Measurements from ENCODE around the gene MATK.

MATK gene, protein sequence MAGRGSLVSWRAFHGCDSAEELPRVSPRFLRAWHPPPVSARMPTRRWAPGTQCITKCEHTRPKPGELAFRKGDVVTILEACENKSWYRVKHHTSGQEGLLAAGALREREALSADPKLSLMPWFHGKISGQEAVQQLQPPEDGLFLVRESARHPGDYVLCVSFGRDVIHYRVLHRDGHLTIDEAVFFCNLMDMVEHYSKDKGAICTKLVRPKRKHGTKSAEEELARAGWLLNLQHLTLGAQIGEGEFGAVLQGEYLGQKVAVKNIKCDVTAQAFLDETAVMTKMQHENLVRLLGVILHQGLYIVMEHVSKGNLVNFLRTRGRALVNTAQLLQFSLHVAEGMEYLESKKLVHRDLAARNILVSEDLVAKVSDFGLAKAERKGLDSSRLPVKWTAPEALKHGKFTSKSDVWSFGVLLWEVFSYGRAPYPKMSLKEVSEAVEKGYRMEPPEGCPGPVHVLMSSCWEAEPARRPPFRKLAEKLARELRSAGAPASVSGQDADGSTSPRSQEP

DNA sequence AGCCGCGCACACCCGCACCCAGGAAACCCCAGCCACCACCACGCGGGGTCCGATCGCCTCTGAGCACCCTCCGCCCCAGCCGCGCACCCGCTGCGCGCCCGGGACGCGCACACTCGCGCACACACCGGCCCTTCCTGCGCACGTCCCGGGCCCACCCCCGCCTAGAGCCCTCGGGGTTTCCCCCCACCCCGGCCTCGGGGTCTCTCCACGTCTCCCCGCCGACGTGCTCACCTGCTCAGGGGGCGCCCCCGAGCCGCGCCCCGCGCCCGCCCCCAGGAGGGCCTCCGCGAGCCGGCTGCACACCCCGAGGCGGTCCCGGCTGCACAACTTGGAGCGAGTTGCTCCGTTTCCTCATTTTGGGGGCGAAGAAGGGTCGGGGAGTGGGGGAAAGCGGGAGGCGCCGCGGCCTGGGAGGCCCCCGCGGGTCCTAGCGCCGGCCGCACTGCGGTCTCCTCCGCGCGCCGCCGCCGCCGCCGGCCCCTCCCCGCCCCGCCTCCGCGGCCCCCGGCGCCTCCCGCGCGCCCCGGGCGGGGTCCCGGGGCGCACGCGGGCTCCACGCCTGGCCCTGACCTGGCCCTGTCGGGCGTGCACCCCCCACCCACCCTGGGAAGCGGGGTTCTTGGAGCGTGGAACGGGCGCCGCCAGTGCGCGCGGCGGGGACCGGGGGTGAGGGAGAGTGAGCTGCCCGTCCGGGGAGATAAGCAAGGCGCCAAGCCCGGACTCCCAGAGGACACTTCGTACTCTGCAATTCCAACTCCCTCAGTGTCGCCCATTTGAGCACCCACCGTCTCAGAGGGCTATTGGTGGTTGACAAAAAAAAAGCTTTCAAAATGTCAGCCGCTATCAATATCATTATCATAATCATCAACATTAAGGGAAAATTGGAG, at the start of gene MATK:
Gene MATK (minus strand): TSS at position 444 of the 887 bp plus-strand sequence. CDS start 1,246 bp downstream, outside the sequence.
- peak in 1 of 3 donors; percentile 26 for DNase-seq (ENCODE audit: low read depth in 3 of 3)

DNA sequence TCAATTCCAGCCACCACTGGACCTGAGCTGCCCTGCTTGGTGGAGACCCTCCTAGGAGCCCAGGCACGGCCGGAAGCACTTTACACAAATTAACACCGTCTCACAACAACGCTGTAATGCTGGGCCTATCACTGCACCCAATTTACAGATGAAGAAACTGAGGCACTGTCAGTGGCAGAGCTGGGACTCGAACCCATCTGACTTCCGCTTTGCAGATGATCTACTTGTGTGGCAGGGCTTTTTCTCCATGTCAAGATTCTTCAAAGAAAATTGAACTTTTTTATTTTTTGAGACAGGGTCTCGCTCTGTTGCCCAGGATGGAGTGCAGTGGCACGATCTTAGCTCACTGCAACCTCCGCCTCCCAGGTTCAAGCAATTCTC, 48.9 kb upstream of the MATK start:
- no peak for DNase-seq (ENCODE audit: low read depth in 3 of 3)

DNA sequence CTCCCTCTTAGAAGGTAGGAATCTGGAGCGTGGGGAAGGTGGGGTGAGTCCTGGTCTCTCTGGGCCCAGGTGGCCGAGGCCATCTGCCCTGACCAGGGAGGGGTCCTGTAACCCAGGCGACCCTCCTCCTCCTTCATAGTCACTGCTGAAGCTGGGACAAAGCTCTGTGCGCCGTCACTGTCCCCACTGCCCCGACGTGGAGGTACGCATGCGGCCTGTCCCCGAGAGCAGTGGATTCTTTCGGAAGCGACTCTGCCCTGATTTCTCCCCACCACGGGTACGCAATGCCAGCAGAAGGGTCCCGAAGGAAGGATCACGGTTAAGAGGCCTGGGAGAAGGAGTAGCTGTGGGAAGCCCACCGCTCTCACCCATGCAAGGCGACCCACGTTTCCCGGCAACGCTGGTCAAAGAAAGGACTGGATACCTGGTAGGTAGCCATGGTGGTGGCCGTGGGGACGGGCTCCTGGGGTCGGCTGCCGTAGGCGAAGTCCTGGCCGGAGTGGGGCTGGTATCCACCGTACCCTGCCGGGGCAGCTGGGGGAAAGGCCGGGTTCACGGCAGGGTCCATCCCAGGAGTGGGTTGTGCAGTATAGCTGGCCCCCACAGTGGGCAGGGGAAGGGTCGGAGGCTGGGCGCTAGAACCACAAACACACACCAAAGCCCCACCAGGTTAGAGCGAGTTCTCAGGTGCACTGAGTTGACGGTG, 48.3 kb upstream of the MATK start:
- no peak for DNase-seq (ENCODE audit: low read depth in 3 of 3)

DNA sequence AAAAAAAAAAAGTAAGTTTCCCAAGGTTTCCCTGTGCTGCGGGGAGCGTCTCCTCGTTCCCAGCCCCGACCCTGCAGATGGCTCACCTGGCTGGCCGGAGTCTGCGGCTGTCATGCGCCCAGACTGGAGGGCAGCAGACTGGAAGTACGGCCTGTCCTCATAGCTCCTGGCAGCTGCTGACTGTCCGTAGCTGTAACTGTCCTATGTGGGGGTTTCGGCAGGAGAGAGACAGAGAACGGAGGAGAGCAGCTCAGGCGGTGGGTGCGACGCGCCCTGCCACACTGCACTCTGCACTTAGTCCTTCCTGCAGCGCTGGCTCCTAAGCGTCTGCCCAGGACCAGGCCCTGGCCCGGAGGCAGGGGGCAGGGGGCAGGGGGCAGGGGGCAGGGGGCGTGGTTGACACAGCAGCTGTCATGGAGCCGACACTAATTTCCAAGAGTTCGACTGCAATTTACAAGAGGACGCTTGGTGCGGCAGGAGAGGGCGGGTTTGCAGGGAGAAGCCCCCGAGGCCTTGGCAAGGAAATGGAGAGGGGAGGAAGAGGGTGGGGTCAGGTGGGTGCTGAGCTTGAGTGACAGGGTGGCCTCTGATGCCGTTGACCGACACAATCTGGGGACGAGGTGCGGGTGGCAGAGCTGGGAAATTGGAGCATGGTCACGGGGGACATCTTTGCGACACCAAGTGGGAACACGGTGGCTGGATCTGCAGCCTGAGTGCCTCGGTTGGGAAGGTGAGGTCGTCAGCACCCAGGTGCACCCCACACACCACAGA, 47.6 kb upstream of the MATK start:
- no peak for DNase-seq (ENCODE audit: low read depth in 3 of 3)

DNA sequence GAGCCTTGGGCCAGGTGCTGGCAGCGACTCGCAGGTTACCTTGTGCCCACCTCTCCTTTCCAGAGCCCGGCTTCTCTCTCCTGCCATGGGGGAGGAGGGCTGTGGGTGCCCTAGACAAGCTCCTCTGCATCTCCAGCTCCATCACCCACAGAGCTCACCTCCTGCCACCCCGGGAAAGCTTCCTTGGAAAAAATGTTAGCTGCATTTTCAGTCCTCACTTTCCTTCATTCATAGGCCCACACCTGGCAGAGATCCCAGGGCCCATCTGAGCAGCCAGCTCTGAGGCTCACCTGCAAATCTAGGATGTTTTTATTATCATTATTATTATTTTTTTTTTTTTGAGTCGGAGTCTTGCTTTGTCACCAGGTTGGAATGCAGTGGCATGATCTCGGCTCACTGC, 45.8 kb upstream of the MATK start:
- no peak for DNase-seq (ENCODE audit: low read depth in 3 of 3)

DNA sequence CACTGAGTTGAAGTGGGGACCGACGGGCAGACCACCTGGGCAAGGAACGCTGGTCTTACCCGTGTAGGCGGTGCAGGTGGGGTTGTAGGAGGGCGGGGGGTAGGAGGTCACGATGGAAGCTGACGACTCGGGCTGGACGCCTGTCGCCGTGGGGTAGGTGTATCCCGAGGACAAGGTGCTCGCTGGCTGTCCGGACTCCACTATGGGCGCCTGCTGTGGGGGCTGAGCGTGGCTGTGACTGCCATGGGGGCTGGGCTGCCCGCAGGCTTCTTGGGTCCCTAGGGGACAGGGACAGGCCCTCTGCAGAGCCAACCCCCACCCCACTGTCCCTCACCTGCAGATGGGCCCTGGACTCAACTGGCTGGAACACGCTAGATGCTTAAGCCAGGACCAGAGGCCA, 45.4 kb upstream of the MATK start:
- no peak for DNase-seq (ENCODE audit: low read depth in 3 of 3)

DNA sequence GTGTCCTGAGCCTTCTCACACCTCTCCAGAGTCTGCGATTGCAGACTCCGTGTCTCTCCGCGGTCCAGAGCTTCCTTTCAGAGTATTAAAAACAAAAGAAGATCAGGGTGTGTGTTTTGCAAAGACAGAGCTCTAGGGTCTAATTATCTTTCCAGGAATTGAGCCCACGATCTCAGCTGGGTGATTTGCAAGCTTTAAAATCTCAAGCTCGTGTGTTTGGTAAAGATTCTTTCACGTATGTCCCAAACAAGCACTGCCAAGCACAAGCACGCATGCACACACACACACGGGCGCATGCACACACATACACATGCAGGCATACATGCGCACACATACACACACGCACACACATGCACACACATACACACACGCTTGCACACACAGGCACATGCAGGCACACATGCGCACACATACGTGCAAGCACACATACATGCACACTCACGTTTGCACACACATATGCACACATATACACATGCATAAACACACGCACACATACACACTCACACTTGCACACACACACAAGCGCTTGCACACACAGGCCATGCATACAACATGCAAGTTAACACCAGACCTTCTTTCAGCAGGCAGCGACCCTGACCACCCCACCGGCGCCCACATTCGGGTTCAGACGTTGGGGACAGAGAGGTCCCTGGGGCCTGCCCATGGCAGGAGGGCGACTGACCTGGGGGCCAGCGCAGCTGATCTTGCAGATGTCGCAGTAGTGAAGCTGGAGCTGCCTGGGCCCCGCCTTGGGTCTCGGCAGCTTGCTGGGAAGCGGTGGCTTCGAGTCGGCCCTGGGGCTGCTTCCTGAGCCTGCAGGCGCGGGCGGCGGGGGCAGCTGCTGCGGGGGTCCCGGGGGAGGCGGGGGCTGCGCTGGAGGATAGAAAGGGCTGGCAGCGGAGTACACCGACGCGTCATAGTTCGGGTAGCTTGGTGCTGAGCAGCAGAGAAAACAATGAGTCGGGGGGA, 44.7 kb upstream of the MATK start:
- DNase-seq (ENCODE audit: low read depth in 3 of 3) = no peak

DNA sequence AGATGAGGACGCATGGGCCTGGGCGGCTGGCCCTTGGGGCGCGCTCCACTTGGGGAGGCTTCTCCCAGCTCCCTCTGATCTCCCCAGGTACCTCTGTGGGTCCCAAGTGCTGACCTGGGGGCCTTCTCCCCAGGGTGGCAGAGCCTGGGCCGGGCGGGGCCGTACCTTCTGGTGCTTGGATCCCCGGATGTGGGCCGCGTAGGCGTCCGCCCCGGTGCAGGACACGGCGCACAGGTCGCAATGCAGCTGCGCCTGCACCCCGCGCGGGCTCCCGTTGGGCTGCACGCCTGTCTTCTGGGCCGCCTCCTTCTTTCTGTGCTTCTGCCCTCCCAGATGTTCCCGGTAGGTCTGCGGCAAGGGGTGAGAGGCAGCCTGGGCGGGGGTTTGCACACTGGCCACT, 41.1 kb upstream of the MATK start:
- DNase-seq (ENCODE audit: low read depth in 3 of 3) = no peak

DNA sequence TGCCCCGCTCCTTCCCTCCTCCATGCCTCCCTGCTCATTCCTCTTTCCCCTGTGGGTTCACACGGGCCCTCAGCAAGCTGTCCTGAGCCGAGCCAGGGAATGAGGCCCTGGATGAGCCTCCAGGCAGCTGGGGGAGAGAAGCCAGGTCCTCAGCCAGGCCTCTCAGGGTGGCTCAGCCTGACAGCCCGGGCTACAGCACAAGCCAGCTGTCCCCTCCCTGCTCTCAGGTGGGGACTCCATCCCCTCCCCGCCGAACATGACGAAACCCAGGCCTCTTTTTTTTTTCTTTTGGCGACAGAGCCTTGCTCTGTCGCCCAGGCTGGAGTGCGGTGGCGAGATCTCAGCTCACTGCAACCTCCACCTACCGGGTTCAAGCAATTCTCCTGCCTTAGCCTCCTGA, 40.0 kb upstream of the MATK start:
- DNase-seq (ENCODE audit: low read depth in 3 of 3) = no peak

DNA sequence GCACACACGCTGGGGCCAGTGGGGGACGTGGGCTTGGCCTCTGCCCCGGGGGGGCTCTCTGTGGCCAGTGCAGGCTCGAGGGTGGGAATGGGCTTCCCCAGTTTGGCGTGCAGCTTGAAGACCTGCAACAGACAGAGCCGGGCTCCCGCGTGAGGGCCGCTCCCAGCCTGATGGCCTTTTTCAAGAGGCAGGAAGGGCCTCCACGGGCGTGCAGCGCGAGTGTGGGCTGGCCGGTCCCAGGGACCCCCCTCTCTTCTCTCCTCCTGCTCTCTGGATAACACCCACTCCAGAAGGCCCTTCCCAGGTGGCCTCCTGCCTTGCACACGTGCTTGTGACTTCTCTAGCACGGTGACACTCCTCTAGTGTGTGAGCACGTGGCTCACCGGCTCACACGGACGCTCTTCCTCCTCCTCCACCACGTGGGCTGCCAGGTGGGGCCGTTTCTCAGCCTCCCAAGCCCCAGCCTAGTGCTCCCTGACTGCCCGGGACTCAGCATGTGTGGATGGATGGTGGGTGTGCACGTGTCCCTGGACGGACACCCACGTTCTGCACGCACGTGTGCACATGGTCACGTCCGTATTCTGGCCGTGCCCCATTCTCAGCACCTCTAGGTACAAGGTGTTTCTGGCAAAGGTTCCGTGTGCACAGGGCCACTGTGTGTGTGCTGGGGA, 39.2 kb upstream of the MATK start:
- no peak for DNase-seq (ENCODE audit: low read depth in 3 of 3)

DNA sequence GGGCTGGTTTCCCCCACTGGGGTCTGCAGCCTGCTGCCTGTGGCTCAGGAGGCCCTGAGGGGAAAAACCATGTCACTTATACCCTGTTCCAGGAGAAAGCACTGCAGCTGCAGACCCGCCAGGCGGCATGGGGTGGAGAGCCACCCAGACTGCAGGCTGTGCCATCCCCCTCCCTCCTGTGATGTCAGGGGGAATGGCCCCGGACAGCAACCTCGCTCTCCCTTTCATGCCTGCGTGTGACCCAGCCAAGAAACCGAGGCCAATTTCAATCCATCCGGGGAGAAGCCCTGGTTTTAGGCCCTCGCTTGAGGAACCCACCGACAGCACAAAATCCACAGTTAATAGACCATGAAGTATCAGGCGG, 37.2 kb upstream of the MATK start:
- no peak for DNase-seq (ENCODE audit: low read depth in 3 of 3)

DNA sequence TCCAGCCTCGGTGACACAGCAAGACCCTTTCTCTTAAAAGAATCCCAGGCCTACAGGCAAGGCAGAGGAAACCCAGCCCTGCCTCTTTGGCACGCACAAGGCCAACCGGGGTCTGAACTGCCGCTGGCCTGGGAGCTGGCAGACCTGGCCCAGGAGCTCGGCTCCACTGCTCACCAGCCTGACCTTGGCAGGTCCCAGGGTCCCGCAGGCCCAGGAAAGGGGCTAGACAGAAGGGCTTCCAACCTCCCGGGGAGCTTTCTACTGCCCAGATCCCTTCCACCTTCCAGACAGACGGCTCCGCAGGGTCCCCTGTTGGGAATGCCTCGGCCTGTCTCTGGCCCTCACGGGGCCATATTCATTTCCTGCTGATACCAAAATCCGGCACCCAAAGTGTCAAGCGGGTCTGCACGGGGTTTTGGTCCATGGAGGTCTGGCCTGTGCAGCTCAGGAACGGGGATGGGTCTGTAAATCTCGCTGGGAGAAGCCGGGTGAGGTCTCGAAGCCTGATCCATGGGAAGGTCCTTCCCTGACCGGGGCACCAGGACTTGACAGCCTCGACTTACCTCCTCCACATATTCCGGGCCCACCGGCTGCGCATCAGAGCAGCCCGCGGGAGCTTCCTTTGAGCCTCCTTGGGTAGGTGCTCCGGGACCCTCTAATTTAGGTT, 36.6 kb upstream of the MATK start:
- no peak for DNase-seq (ENCODE audit: low read depth in 3 of 3)

DNA sequence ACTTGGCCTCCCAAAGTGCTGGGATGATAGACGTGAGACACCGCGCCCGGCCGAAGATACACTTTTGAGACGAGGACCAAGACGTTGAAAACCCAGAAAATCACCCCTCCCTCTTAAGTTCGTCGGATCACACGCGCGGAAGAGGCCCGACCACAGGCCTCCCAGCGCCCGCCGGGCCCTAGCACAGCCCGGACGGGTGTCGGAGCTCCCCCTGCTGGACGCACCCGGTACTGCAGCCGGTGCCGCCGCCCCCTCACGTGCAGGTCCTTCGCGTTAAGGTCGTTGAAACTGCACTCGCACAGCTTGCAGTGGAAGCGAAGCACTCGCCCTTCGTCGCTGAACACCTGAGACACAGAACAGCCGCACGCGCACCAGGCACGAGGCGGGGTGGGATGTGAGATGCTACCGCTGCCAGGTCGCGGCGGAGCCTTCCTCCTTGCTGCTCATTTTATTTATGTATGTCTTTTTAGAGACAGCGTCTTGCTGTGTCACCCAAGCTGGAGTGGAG, 35.7 kb upstream of the MATK start:
- peak; percentile 79 to 85 (median 83) for DNase-seq (ENCODE audit: low read depth in 3 of 3)

DNA sequence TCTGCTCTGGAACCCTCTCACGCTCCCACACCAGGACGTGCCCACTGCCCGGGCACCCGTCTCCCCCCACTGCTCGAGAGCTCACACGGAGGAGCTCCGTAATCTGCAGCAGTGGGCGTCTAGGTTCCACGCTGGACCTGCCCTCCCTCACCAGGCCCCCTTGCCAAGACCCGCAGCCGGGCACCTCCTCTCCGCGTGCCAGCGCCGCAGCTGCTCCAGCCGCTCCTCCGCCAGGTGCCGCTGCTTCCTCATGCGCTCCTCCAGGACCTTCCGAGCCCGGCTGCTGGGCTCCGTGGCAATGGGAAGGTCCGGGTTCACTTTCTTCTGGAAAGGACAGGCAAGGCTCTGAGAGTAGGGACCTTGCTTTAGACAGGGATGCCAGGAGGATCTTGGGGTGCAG, 35.0 kb upstream of the MATK start:
- DNase-seq (ENCODE audit: low read depth in 3 of 3) = no peak

DNA sequence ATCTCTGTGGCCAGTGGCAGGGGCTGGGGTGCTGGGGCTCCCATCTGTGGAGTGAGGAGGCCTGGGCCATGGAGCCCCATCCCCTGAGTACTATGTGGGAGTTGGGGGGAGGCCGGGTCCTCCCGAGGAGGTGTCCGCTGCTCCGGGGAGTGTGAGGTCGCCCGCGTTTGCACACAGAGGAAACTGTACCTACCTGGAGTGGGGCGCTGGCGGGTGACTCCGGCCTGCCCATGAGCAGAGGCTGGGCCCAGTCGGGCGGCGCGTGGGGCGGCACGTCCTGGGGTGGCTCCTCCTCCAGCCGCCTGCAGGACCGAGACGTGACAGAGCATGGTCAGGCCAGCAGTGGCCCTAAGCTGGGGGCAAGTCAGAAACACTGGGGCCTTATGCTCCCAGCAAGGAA, 33.8 kb upstream of the MATK start:
- no peak for DNase-seq (ENCODE audit: low read depth in 3 of 3)

DNA sequence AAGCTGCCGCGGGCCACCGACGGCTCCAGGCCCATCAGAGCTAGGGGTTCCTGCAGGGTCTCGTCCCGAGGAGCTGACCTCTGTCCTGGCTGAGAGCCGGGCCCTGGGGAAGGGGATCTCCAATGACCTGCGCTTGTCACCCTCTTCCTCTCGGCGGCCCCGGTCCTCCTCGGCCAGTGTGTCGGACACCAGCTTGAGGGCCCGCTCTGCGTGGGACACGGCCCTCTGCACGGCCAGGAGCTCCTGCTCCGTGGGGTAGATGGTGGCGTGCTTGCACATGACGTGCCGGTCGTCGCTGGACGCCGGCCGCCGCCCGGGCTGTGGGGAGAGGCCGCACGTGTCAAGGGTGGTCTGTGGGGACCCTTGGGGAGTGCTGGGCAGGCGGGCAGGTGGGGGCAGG, 32.7 kb upstream of the MATK start:
- no peak for DNase-seq (ENCODE audit: low read depth in 3 of 3)

DNA sequence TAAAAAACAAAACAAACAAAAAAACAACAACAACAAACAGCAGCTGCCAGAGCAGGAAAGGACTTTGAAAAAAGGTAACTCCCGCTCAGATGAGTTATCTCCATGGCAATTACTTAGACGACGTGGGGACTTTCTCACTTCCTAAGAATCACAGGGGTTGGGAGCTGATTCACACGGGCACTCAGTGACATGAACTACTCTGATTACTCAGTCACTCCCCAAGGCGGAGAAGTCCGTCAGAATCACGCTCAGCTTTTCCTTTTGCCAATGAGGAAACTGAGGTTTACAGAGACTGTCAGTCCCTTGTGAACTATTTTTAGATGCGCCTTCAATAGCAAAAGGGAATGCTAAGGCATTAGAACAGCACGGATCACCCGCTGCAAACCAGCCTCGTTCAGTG, 32.3 kb upstream of the MATK start:
- peak; percentile 30 to 51 (median 33) for DNase-seq (ENCODE audit: low read depth in 3 of 3)

DNA sequence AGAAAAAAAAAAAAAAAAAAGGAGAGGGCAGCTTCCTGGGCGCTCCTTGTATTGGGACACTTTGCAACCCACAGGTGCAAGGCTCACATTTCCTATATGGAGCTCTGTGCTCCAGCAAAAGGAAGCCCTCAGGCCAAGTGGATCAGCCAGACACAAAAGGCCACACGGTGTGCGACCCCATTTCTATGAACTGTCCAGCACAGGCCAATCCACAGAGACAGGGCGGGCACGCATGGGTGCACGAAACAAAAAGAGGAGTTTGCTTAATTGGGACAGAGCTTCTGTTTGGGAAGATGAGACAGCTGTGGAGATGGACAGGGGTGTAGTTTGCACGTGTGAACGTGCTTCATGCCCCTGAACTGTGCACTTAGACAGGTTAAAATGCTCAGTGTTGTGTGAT, 31.6 kb upstream of the MATK start:
- no peak for DNase-seq (ENCODE audit: low read depth in 3 of 3)
